ENCODE data around the gene HOOK2.
"Not testable (repeated sequence)": the region's sequence is repeated elsewhere in the genome, so short reads cannot be mapped to it uniquely, and the experiment has no call there.

The HOOK2 gene

GRCh38 chr19:12733369-12734214 is 41.8 kb downstream of the HOOK2 start:
- no peak for TF ChIP-seq ZNF274 (IDR thresholded peaks at IDR 0.05; ENCODE audit: low read depth, low read length)
- peak overlapping the region; percentile 82 for H3K4me3 ChIP-seq (ENCODE audit: low read length)

GRCh38 chr19:12731337-12731736 is 44.0 kb downstream of the HOOK2 start:
- TF ChIP-seq ZNF274 (IDR thresholded peaks at IDR 0.05; ENCODE audit: low read depth, low read length): no peak
- H3K4me3 ChIP-seq (ENCODE audit: low read length): no peak overlapping the region

GRCh38 chr19:12730064-12730463 is 45.3 kb downstream of the HOOK2 start:
- H3K4me3 ChIP-seq (ENCODE audit: low read length): no peak overlapping the region
- no peak for TF ChIP-seq ZNF274 (IDR thresholded peaks at IDR 0.05; ENCODE audit: low read depth, low read length)

GRCh38 chr19:12727745-12728433 is 47.5 kb downstream of the HOOK2 start:
- no peak overlapping the region for H3K4me3 ChIP-seq (ENCODE audit: low read length)
- no peak for TF ChIP-seq ZNF274 (IDR thresholded peaks at IDR 0.05; ENCODE audit: low read depth, low read length)

GRCh38 chr19:12726988-12727316 is 48.4 kb downstream of the HOOK2 start:
- no peak overlapping the region for H3K4me3 ChIP-seq (ENCODE audit: low read length)
- TF ChIP-seq ZNF274 (IDR thresholded peaks at IDR 0.05; ENCODE audit: low read depth, low read length): no peak

- H3K4me3 ChIP-seq (ENCODE audit: low read length): not testable (repeated sequence)
These were observed 49.7 kb downstream of the HOOK2 start for GRCh38 chr19:12725612-12726011.

GRCh38 chr19:12723641-12724426 is 51.5 kb downstream of the HOOK2 start, which contains the start of gene TNPO2:
Gene TNPO2, minus strand, starts transcription at chr19:12723932. Its CDS starts 2,955 bp downstream, at chr19:12720977.
- no peak for TF ChIP-seq ZNF274 (IDR thresholded peaks at IDR 0.05; ENCODE audit: low read depth, low read length)
- peak within 1 kb of the TSS; percentile 86 for H3K4me3 ChIP-seq (ENCODE audit: low read length)

GRCh38 chr19:12723381-12723640 is 52.0 kb downstream of the HOOK2 start:
- no peak for TF ChIP-seq ZNF274 (IDR thresholded peaks at IDR 0.05; ENCODE audit: low read depth, low read length)

GRCh38 chr19:12722566-12723380 is 52.6 kb downstream of the HOOK2 start:
- TF ChIP-seq ZNF274 (IDR thresholded peaks at IDR 0.05; ENCODE audit: low read depth, low read length): no peak
- peak overlapping the region; percentile 86 for H3K4me3 ChIP-seq (ENCODE audit: low read length)

More at GRCh38 chr19:12723381-12723640, 52.0 kb downstream of the HOOK2 start:
- H3K4me3 ChIP-seq (ENCODE audit: low read length): peak overlapping the region; percentile 86

GRCh38 chr19:12721656-12722565 is 53.4 kb downstream of the HOOK2 start:
- TF ChIP-seq ZNF274 (IDR thresholded peaks at IDR 0.05; ENCODE audit: low read depth, low read length): no peak
- peak overlapping the region; percentile 86 for H3K4me3 ChIP-seq (ENCODE audit: low read length)

- TF ChIP-seq ZNF274 (IDR thresholded peaks at IDR 0.05; ENCODE audit: low read depth, low read length): no peak
- peak overlapping the region; percentile 86 for H3K4me3 ChIP-seq (ENCODE audit: low read length)
These were observed 54.3 kb downstream of the HOOK2 start for GRCh38 chr19:12720851-12721655.

GRCh38 chr19:12720296-12720695 is 55.1 kb downstream of the HOOK2 start:
- H3K4me3 ChIP-seq (ENCODE audit: low read length): peak overlapping the region; percentile 86; the same call in 1 of the 2 replicates
- no peak for TF ChIP-seq ZNF274 (IDR thresholded peaks at IDR 0.05; ENCODE audit: low read depth, low read length)

All from GM08714 (cell line).